A172 (cell line): Measurements from ENCODE around the gene PDGFRB. TPM values are rescaled to one million over a fixed set of nuclear protein-coding genes. Genes with fewer than 3 reads are reported as not detected.
"Not testable (repeated sequence)": the region's sequence is repeated elsewhere in the genome, so short reads cannot be mapped to it uniquely, and the experiment has no call there.

Experiments used
- DNase-seq: peaks from one replicate; pipeline ENCODE4 v3.0.0-alpha.2; 2015; ENCODE audit warnings: low spot score
- total RNA-seq: library from RNA; depleted of rRNA; stranded (reverse); fragments of >200 nt; shearing (Covaris generic); gene quantifications from 2 replicates; pipeline ENCODE4 v1.2.3, GENCODE V29; 2014

The PDGFRB gene
- total RNA-seq, 1 experiment from 2014 or later = 33.5 TPM

GRCh38 chr5:150084754-150085153 is 70.9 kb downstream of the PDGFRB start:
- not testable (repeated sequence) for DNase-seq

- DNase-seq = no peak
Observed at GRCh38 chr5:150082889-150083288, 72.8 kb downstream of the PDGFRB start.

- DNase-seq = no peak
Observed at GRCh38 chr5:150082374-150082773, 73.3 kb downstream of the PDGFRB start.

DNA sequence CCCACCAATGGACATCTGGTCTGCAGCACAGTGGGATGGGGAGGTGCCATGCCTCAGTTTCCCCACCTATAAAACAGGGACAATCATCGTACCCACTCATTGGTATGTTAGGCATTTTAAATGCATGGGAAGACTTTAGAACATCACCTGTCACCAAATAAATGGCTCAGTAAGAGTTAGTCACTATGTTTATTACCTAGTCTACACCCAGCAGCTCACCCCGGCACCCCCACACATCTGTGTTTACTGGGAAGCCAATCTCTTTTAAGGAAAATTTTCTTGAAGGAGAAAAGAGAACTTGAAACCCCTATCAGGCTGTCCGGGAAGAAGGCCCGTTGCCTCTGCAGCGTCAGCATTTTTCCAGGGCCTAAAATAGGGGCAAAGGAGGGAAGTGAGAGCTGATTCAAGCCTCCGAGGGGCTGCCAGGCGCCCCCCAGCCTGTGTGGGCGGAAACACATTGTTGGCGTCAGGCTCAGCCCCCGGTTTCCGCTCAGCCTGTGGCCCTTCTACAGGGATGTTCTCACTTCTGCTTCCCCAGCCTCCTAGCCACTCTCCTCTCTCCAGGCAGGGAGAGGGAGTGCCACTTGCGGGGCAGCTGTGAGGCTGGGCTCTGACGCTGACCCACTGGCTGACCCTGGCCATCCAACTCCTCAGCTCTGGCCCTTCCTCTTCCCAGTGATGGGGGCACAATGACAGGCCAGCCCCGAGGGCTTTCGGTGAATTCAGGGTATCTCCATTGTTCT is 73.9 kb downstream of the PDGFRB start:
- DNase-seq = no peak

GRCh38 chr5:150080696-150081435 is 74.8 kb downstream of the PDGFRB start:
- no peak for DNase-seq

GRCh38 chr5:150079909-150080461 is 75.7 kb downstream of the PDGFRB start:
- no peak for DNase-seq

DNA sequence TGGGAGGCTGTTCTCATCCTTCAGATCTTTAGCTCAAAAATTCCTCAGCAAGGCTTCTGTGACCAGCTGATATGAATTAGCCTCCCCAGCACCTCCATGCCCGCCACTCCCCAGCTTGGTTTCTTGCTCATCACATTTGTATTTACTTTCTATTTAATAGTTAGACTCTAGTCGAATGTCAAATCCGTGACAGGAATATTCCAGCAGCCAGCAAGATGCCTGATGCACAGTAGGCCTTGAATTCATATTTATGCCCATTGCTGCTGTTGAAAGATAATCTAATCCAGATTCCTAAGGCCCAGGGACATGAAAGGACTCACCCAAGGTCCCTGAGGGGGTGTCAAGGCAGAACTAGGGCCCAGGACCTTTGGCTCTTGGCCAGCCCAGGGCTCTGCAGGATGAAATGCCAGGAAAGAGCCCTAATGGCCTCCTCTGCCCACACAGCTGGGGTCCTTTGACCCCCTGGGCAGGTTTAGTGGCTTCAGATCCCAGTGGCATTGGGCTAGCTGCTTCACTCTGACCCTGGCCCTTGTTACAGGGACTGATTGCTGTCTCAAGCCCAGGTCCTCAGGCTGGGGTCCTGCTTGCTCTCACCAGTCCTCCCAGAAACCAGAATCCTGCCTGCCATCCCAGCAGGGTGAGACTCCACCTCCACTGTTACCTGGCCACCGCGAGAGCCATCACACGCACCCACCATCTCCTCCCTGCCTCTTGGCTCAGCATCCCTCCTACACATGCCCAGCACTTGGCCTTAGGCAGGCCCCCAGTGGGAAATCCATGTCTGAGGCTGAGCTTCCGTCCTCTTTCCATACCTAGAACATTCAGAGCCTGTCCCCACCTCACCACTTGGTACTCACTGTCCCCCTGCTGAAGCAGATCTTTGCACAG is 76.6 kb downstream of the PDGFRB start:
- DNase-seq = no peak

- no peak for DNase-seq
Observed at GRCh38 chr5:150077996-150078801, 77.4 kb downstream of the PDGFRB start.

DNA sequence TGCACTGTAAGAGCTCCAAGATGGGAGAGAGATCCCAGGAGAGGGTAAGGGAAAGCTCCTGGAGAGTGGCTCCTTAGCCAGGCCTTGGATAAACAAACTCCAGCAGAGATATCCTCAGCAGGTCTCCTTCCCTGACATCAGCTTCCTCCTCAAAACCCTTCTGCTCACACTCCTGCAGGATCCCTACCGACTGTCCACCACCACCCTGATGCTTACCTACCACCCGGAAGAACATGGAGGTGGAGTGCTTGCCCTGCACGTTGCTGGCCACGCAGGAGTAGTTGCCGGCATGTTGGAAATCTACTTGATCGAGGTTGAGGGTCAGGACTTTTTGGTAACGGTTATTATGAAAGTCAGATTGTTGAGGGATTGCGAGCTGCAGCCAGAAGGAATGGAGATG is 78.6 kb downstream of the PDGFRB start:
- DNase-seq = no peak

DNA sequence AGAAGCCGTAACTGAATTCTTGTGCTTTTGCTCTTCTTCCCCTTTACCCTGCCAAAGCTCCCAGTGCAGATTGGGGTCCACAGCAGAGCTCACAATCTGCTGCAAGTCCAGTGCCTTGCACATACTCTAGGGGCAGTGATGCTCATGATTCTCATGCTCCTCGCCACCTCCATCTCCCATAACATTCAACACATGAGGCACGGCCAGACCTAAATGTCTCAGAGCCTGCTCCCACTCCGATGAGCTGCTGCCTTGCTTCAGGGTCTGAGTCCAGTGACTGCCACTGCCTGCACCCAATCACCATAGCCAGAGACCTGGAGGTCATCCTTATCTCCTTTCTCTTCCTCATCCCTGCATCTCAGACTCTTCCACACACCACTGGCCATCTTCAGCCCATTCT is 79.8 kb downstream of the PDGFRB start:
- no peak for DNase-seq

- no peak for DNase-seq
Observed at GRCh38 chr5:150075233-150075632, 80.4 kb downstream of the PDGFRB start.

DNA sequence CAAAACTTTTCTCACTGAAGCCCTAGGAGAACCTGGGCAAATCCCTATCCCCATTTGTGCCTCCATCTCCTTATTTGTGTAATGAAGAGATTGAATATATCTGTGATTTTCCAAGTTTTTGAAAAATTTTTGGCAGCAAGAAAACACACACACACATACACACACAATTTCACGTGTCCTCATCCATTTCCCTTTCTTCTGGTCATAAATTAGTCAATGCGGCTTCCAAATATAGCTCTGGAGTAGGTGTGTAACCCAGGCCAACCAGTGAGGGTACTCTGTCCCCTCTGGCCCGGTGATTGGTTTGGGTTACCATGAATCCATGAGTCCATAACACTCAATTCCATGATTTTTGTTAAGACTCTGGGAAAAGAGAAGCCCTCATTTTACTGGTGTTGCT is 82.0 kb downstream of the PDGFRB start:
- no peak for DNase-seq

GRCh38 chr5:150073086-150073625 is 82.5 kb downstream of the PDGFRB start:
- no peak for DNase-seq

DNA sequence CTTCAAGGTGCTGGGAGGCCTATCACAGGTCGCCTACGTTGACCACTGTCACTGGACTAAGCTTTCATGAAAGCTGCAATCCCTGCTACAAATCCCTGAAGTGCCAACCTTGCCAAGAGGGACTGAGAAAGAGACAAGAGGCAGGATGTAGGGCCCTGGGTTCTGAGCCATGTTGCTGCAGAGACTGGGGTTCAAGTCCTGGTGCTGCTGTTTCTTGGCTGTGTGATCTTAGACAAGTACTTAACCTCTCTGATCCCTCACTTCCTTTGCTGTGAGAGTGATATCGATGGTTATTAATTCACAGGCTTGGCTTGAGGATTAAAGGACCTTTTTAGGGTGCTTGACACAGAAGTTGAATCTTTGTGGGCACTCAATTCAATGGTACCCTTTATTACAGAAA is 84.8 kb downstream of the PDGFRB start:
- DNase-seq = no peak

DNA sequence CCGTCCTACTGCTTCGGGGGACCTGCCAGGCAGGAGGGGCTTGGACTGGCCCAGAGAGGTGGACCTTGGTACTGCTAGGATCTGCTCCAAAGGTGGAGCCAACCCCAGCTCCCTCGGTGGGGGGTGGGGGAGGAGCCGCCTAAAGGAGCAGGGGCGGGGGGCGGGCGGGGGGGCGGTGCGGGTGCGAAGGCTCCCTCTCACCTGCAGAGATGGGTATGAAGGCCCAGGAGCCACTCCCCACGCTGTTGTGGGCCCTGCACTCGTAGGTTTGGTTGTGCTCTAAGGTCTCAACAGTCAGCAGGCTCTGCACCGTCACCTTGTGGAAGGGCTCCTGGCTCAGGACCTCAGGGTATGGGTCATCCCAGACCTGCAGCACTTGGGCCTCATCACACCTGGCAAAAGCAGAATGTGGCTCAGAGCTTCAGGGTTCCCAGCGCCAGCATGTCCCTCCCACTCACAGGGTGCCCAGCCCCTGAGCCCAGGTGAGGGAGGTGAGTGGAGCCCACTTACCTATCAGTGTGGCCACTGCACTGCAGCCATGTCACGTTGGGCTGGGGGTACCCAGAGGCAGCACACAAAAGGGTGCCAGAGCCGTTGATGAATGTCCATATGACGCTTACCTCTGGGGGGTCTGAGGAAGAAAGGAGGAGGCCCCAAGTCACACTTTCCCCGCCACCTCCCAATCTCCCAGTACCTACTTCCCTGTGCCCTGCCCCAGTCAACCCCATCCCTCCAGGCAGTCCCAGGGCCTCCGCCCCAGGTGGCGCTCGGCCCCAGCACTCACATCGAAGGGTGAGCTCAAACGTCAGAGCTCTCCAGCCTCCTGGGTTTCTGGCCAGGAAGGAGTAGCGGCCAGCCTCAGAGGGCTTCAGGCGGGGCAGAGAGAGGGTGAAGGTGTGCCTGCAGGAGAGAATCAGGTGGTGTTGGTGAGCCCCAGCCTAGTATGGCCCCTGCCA is 85.7 kb downstream of the PDGFRB start:
- DNase-seq = no peak

DNA sequence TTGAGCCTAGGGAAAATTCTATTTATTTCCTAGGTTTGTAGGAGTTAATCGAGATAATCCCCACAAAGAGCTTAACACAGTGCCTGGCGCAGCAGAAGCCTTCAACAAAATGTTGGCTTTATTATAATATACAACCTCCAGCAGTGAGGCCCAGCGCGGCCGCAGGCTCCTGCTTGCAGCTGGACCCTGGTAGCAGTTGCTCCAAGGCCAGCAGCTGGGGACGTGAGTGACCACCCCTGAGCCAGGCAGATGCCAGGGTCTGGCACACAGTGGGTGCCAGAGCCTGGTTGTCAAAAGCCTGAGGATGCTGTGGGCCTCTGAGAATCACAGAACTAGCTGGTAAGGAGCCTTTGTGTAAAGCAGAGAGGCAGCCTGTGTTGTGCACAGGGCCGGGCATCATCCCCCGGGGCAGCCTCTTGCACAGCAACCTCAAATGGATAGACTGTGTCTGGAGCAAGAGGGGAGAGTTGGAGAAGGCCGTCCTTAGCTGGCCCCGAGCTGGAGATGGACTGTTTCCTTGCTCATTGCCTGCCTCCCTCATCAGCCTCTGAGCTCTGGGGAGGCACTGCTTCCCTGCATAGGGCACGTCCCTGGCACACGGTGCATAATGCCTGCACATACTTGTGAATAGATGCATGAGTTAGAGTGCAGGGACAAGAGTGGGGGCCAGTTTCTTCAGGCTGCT is 86.5 kb downstream of the PDGFRB start:
- no peak for DNase-seq

GRCh38 chr5:150068472-150068871 is 87.2 kb downstream of the PDGFRB start:
- no peak for DNase-seq

DNA sequence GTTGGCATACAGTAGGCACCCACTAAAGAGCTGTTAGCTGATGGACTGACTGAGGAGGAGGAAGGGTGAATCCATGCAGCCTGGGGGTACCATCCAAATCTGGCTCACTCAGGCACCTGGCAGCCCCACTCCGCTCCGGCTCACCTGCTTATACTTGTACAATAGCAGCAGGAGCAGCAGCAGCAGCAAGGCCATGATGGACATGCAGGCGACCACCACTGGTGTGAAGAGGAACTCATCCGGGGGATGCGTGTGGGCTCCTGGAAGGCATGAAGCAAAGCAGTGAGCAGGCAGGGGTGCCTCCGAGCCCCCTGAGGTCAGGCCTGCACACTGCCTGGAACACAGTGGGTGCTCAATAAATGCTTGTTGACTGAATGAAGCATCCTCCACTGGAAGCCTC is 87.6 kb downstream of the PDGFRB start:
- DNase-seq = no peak

DNA sequence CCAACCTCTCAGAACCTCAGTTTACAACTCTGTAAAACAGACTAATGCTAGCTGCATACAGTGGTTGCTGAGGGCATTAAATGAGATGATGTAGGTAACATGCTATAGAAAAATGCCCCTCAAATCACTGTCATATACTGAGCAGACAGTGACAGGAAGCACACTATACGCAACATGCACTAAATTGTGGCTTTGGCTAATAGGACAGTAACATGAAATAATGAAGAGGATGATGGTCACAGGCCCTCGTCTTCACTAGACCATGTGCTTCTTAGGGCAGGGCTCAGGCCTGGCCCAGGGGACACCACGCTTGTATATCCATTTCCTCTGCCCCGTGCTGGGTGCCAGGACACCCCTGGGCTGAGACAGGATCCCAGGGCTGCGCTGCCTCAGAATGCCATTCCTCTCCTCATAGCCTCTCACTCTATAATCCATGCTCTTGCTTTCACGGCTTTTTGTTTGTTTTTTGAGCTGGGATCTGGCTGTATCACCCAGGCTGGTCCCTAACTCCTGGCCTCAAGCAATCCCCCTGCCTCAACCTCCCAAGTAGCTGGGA is 88.2 kb downstream of the PDGFRB start:
- DNase-seq = no peak
